H1 (cell line): ENCODE data around the gene SMPX. TPM values are rescaled to one million over a fixed set of nuclear protein-coding genes. Genes with fewer than 3 reads are reported as not detected.

ENCODE experiments used
- CTCF ChIA-PET: fragments of 300-600 bp; sonication (Branson Sonifier 250); formaldehyde crosslinking; loops from one replicate; lab custom pipeline; 2021; ENCODE audit not compliant: partially characterized antibody; lab: Charles Lee
- POLR2A ChIA-PET: fragments of 300-600 bp; sonication (Branson Sonifier 250); formaldehyde crosslinking; loops from one replicate; lab custom pipeline; 2021; ENCODE audit warnings: inconsistent platforms; ENCODE audit not compliant: partially characterized antibody; lab: Charles Lee
- DNase-seq, 2 experiments: peaks; one replicate each; pipeline versions ENCODE4 v3.0.0 to v3.0.0-alpha.2; 2010 to 2022; ENCODE audit warnings: low spot score in 2 of 2, low read depth in 1 of 2, mixed read lengths in 1 of 2
- FAIRE-seq: peaks from 2 replicates; lab custom pipeline; 2011; peaks lifted over from hg19 to GRCh38; lab: Jason Lieb, UNC
- H2AFZ ChIP-seq: 2 replicates; pipeline ENCODE4 v1.8.1; 2012; ENCODE audit warnings: low read length, inconsistent platforms
- H2AK5ac ChIP-seq: 2 replicates; pipeline ENCODE4 v1.6.1; 2013; ENCODE audit warnings: low read depth, low read length
- H2BK120ac ChIP-seq: replicated peaks from 2 replicates; pipeline ENCODE3; 2013; ENCODE audit warnings: low read depth, low read length, inconsistent platforms
- H2BK12ac ChIP-seq: 2 replicates; pipeline ENCODE4 v1.6.1; 2013; ENCODE audit warnings: low read depth, low read length
- H2BK15ac ChIP-seq: 2 replicates; pipeline ENCODE4 v1.6.1; 2013; ENCODE audit warnings: low read length
- H2BK20ac ChIP-seq: 2 replicates; pipeline ENCODE4 v1.6.1; 2013; ENCODE audit warnings: low read length
- H2BK5ac ChIP-seq: 2 replicates; pipeline ENCODE4 v1.6.1; 2013; ENCODE audit warnings: low read depth, low read length
- H3K14ac ChIP-seq: 2 replicates; pipeline ENCODE4 v1.6.1; 2013; ENCODE audit warnings: inconsistent platforms; ENCODE audit not compliant: insufficient read length
- H3K18ac ChIP-seq: 2 replicates; pipeline ENCODE4 v1.6.1; 2013; ENCODE audit warnings: low read length; ENCODE audit errors: extremely low read depth
- H3K23ac ChIP-seq: 2 replicates; pipeline ENCODE4 v1.6.1; 2013; ENCODE audit warnings: inconsistent platforms; ENCODE audit not compliant: insufficient read length
- H3K23me2 ChIP-seq: 2 replicates; pipeline ENCODE4 v1.6.1; 2013; ENCODE audit warnings: low read depth, low read length
- H3K27ac ChIP-seq: 2 replicates; pipeline ENCODE4 v1.6.1; 2011; ENCODE audit warnings: low read depth, low read length, inconsistent platforms
- H3K27me3 ChIP-seq, 4 experiments: replicated peaks in 1 of 4; 1 replicate in 1 of 4; 2 replicates in 3 of 4; pipeline versions ENCODE4 v1.6.1 to v1.8.1; 2011 to 2013; ENCODE audit warnings: low read length in 3 of 4, mild to moderate bottlenecking in 3 of 4, inconsistent platforms in 2 of 4, mixed read lengths in 2 of 4, moderate library complexity in 1 of 4; ENCODE audit not compliant: control insufficient read depth in 3 of 4, insufficient read depth in 3 of 4; ENCODE audit errors: extremely low read depth in 1 of 4
- H3K36me3 ChIP-seq, 4 experiments: 2 replicates each; pipeline versions ENCODE4 v1.6.1 to v1.8.1; 2011 to 2013; ENCODE audit warnings: mild to moderate bottlenecking in 4 of 4, low read length in 3 of 4, moderate library complexity in 2 of 4, control low read depth in 1 of 4, inconsistent platforms in 1 of 4; ENCODE audit not compliant: insufficient read depth in 4 of 4, control insufficient read depth in 2 of 4
- H3K4ac ChIP-seq: replicated peaks from 2 replicates; pipeline ENCODE3; 2013; ENCODE audit warnings: low read length, low read depth, mixed read lengths, inconsistent platforms; ENCODE audit not compliant: insufficient read length
- H3K4me1 ChIP-seq, 4 experiments: replicated peaks in 1 of 4; 1 replicate in 1 of 4; 2 replicates in 3 of 4; pipeline versions ENCODE4 v1.6.1 to v1.8.1; 2011 to 2013; ENCODE audit warnings: low read length in 3 of 4, inconsistent platforms in 2 of 4, mixed read lengths in 1 of 4; ENCODE audit not compliant: insufficient read depth in 4 of 4, control insufficient read depth in 3 of 4
- H3K4me2 ChIP-seq, 2 experiments: 2 replicates each; pipeline versions ENCODE4 v1.6.1 to v1.8.1; 2011 to 2013; ENCODE audit warnings: low read depth in 2 of 2, low read length in 2 of 2, control low read depth in 1 of 2, inconsistent platforms in 1 of 2, mild to moderate bottlenecking in 1 of 2; ENCODE audit not compliant: insufficient read depth in 1 of 2
- H3K4me3 ChIP-seq, 4 experiments: fragments of 200-600, 300-600 bp in 1 of 4; sonication (generic), shearing (Covaris generic), sonication (Bioruptor Twin) in 1 of 4; 2 replicates each; pipeline versions ENCODE4 v1.5.1 to v1.8.1; 2011 to 2016; ENCODE audit warnings: low read length in 4 of 4, low read depth in 3 of 4, control low read depth in 2 of 4, inconsistent platforms in 2 of 4, mild to moderate bottlenecking in 2 of 4, mixed read lengths in 1 of 4, moderate library complexity in 1 of 4; ENCODE audit not compliant: insufficient read depth in 2 of 4; ENCODE audit errors: extremely low read depth in 1 of 4
- H3K56ac ChIP-seq: replicated peaks from 2 replicates; pipeline ENCODE3; 2013; ENCODE audit warnings: low read depth, mild to moderate bottlenecking, mixed read lengths, low read length, inconsistent platforms; ENCODE audit not compliant: insufficient read length
- H3K79me1 ChIP-seq: 2 replicates; pipeline ENCODE4 v1.6.1; 2013; ENCODE audit warnings: low read depth, low read length, control low read depth
- H3K79me2 ChIP-seq, 2 experiments: 2 replicates each; pipeline versions ENCODE4 v1.6.1 to v1.8.1; 2012 to 2013; ENCODE audit warnings: low read length in 2 of 2, mild to moderate bottlenecking in 2 of 2, inconsistent platforms in 1 of 2; ENCODE audit not compliant: insufficient read depth in 2 of 2, control insufficient read depth in 1 of 2
- H3K9ac ChIP-seq, 4 experiments: replicated peaks in 1 of 4; 1 replicate in 1 of 4; 2 replicates in 3 of 4; pipeline versions ENCODE4 v1.6.1 to v1.8.1; 2011 to 2013; ENCODE audit warnings: low read depth in 3 of 4, low read length in 3 of 4, control low read depth in 2 of 4, mild to moderate bottlenecking in 2 of 4, moderate library complexity in 2 of 4, inconsistent platforms in 1 of 4; ENCODE audit errors: extremely low read depth in 1 of 4
- H3K9me3 ChIP-seq, 2 experiments: 2 replicates each; pipeline versions ENCODE4 v1.6.1 to v1.8.1; 2012 to 2013; ENCODE audit warnings: mild to moderate bottlenecking in 2 of 2, moderate library complexity in 2 of 2, control low read depth in 1 of 2, inconsistent platforms in 1 of 2, low read depth in 1 of 2, low read length in 1 of 2, mixed read lengths in 1 of 2; ENCODE audit not compliant: insufficient read depth in 2 of 2
- H4K20me1 ChIP-seq, 2 experiments: replicated peaks in 1 of 2; 2 replicates each; pipeline versions ENCODE3 to v1.8.1; 2011 to 2013; ENCODE audit warnings: inconsistent platforms in 2 of 2, low read length in 2 of 2, mild to moderate bottlenecking in 1 of 2; ENCODE audit not compliant: insufficient read depth in 2 of 2, control insufficient read depth in 1 of 2
- H4K5ac ChIP-seq: 2 replicates; pipeline ENCODE4 v1.6.1; 2013; ENCODE audit warnings: low read length, low read depth, mixed read lengths, inconsistent platforms; ENCODE audit not compliant: insufficient read length
- H4K8ac ChIP-seq: 2 replicates; pipeline ENCODE4 v1.8.0; 2013; ENCODE audit warnings: mild to moderate bottlenecking, moderate library complexity, low read length, inconsistent platforms; ENCODE audit not compliant: insufficient read depth; ENCODE audit errors: extremely low read depth
- H4K91ac ChIP-seq: replicated peaks from 2 replicates; pipeline ENCODE3; 2013; ENCODE audit warnings: low read length, mixed read lengths, inconsistent platforms; ENCODE audit not compliant: insufficient read length
- CTBP2 ChIP-seq: IDR thresholded peaks from 2 replicates; pipeline ENCODE4 v1.7.0; 2011; ENCODE audit warnings: borderline replicate concordance, mild to moderate bottlenecking, moderate library complexity, mixed read lengths, low read length; ENCODE audit not compliant: insufficient read depth, insufficient read length
- GTF2F1 ChIP-seq: IDR thresholded peaks from 2 replicates; pipeline ENCODE4 v1.6.1; 2012; ENCODE audit warnings: low read depth, low read length, improper control_type of control experiment, borderline replicate concordance
- JUND ChIP-seq: IDR thresholded peaks from 2 replicates; pipeline ENCODE4 v1.6.1; 2011; ENCODE audit warnings: mild to moderate bottlenecking, improper control_type of control experiment, low read length
- PHF8 ChIP-seq: fragments of 200-600 bp; sonication (generic); conservative IDR thresholded peaks from 2 replicates; pipeline ENCODE4 v1.7.1; 2012; ENCODE audit warnings: low read depth, mild to moderate bottlenecking, inconsistent platforms, low read length, moderate library complexity
- POLR2AphosphoS5 ChIP-seq: IDR thresholded peaks from 2 replicates; pipeline ENCODE4 v1.6.1; 2011; ENCODE audit warnings: low read depth, low read length
- RFX5 ChIP-seq: IDR thresholded peaks from 2 replicates; pipeline ENCODE4 v1.6.1; 2011; ENCODE audit warnings: low read depth, low read length, improper control_type of control experiment, borderline replicate concordance
- SP1 ChIP-seq: IDR thresholded peaks from 2 replicates; pipeline ENCODE4 v1.6.1; 2011; ENCODE audit warnings: low read depth, low read length
- SP2 ChIP-seq: IDR thresholded peaks from 2 replicates; pipeline ENCODE4 v1.6.1; 2012; ENCODE audit warnings: mild to moderate bottlenecking, low read length, inconsistent platforms
- TCF12 ChIP-seq: IDR thresholded peaks from 2 replicates; pipeline ENCODE4 v1.6.1; 2011; ENCODE audit warnings: low read depth, mild to moderate bottlenecking, low read length
- TEAD4 ChIP-seq: IDR thresholded peaks from 2 replicates; pipeline ENCODE4 v1.6.1; 2012; ENCODE audit warnings: low read depth, low read length, inconsistent platforms, mixed read lengths
- ZNF274 ChIP-seq: IDR thresholded peaks from 2 replicates; pipeline ENCODE4 v1.7.0; 2012; ENCODE audit warnings: low read length, borderline replicate concordance; ENCODE audit errors: extremely low read depth
- WGBS, 2 experiments: shearing (Covaris generic) in 1 of 2; methylation state at CpG; one replicate each; pipeline versions ENCODE4 v1.1.6 to v1.1.7; 2013 to 2015; ENCODE audit warnings: low lambda C conversion rate in 2 of 2, mixed read lengths in 2 of 2, inconsistent platforms in 1 of 2, low coverage in 1 of 2, missing lambda C conversion rate in 1 of 2; ENCODE audit not compliant: insufficient replicate concordance in 2 of 2, insufficient coverage in 1 of 2, insufficient read length in 1 of 2; ENCODE audit errors: extremely low coverage in 1 of 2, missing lambda C conversion rate in 1 of 2; 5-methylcytosine and 5-hydroxymethylcytosine counted together
- polyA plus RNA-seq, 7 experiments: library from polyadenylated mRNA; depleted of rRNA in 3 of 7; stranded (reverse) in 5 of 7; unstranded in 2 of 7; fragments of >200 nt in 5 of 7; fragments of 200-250 nt in 2 of 7; gene quantifications; 1 replicate in 5 of 7; 2 replicates in 1 of 7; 4 replicates in 1 of 7; pipeline versions ENCODE4 v1.2.1 to v1.2.3, GENCODE V29; 2011 to 2013; ENCODE audit warnings: missing spikeins in 2 of 7, mixed read lengths in 2 of 7
- total RNA-seq: library from RNA; stranded (reverse); fragmentation: NEBNext Ultra II Directional; extraction: Animal tissue kit (Norgen Biotek cat#: 25700); gene quantifications from 2 replicates; pipeline ENCODE4 v1.2.1, GENCODE V29; 2021
- TF ChIP-seq, protein P1 (sequence below), 3 experiments: IDR thresholded peaks; 1 replicate in 2 of 3; 2 replicates in 1 of 3; pipeline versions ENCODE4 v1.5.1 to v1.6.1; 2011; ENCODE audit warnings: low read length in 3 of 3, mild to moderate bottlenecking in 3 of 3, inconsistent platforms in 2 of 3, low read depth in 1 of 3, moderate library complexity in 1 of 3; ENCODE audit not compliant: insufficient read depth in 1 of 3; ENCODE audit errors: control extremely low read depth in 1 of 3

The SMPX gene
- total and polyA plus RNA-seq, 2 of the 8 experiments (the other 6 are each of a cell fraction or from before 2014, with no cell fraction given), result not detected

DNA sequence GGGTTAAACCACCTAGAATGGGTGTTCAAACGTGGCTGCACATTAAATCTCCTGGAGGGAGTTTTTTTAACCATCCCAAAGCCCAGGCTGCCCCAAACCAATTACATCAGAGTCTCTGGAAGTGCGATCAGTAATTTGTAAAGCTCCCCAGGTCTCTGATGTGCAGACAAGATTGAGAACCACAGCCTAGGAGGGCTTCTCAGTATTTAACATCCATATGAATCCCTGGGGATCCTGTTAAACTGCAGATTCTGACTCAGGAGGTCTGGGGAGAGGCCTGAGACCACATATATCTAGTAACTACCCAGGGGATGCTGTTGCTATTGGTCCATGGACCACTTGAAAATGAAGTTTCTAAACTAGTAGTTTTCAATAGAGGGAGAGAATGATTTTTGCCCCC is 42.6 kb downstream of the SMPX start:
- Histone ChIP-seq H2BK15ac (no peak overlapping the region), H3K4me3 (no peak overlapping the region), H3K56ac (no peak overlapping the region), H3K27me3 (no peaks in the 10 kb centered on the region), H2BK5ac (no peak overlapping the region), H2BK120ac (no peak overlapping the region), H3K4ac (no peak overlapping the region), H3K14ac (no peak overlapping the region), H3K79me1 (no peaks in the 10 kb centered on the region), H4K20me1 (no peaks in the 10 kb centered on the region), H4K8ac (no peak overlapping the region), H3K79me2 (no peaks in the 10 kb centered on the region), H3K9ac (no peak overlapping the region), H2BK12ac (no peak overlapping the region), H3K27ac (no peak overlapping the region), H2AFZ (no peak overlapping the region), H3K23ac (no peak overlapping the region), H3K9me3 (no peaks in the 10 kb centered on the region), H4K91ac (no peak overlapping the region), H2AK5ac (no peak overlapping the region), H3K23me2 (no peaks in the 10 kb centered on the region), H3K4me2 (no peak overlapping the region), H3K18ac (no peak overlapping the region), H2BK20ac (no peak overlapping the region), H3K36me3 (no peaks in the 10 kb centered on the region), H4K5ac (no peak overlapping the region), H3K4me1 (no peaks in the 10 kb centered on the region)
- ChIA-PET POLR2A (interaction anchor here (1.1 kb wide), 1 partner anchor 10 kb away, joined by 3 read pairs; no protein-coding TSS in a partner anchor), CTCF (interaction anchor here (0.7 to 1.3 kb wide), 2 partner anchors 11 to 570 kb away, joined by 3 to 4 read pairs; no protein-coding TSS in a partner anchor)
- WGBS, 2 experiments, result 75% methylated on average over 2 of the region's 2 CpGs; no CpG with 5 or more reads in 1 of the 2 experiments
- DNase-seq (no peak), FAIRE-seq (no peak)
- TF ChIP-seq PHF8 (no peak), ZNF274 (no peak), SP1 (no peak), TCF12 (no peak), TEAD4 (no peak), SP2 (no peak), GTF2F1 (no peak), RFX5 (no peak), CTBP2 (no peak), JUND (no peak), POLR2AphosphoS5 (no peak)
- TF ChIP-seq, protein P1, sequence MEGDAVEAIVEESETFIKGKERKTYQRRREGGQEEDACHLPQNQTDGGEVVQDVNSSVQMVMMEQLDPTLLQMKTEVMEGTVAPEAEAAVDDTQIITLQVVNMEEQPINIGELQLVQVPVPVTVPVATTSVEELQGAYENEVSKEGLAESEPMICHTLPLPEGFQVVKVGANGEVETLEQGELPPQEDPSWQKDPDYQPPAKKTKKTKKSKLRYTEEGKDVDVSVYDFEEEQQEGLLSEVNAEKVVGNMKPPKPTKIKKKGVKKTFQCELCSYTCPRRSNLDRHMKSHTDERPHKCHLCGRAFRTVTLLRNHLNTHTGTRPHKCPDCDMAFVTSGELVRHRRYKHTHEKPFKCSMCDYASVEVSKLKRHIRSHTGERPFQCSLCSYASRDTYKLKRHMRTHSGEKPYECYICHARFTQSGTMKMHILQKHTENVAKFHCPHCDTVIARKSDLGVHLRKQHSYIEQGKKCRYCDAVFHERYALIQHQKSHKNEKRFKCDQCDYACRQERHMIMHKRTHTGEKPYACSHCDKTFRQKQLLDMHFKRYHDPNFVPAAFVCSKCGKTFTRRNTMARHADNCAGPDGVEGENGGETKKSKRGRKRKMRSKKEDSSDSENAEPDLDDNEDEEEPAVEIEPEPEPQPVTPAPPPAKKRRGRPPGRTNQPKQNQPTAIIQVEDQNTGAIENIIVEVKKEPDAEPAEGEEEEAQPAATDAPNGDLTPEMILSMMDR (IDR thresholded peaks at IDR 0.05; ENCODE audit: control extremely low read depth in 1 of 3, insufficient read depth in 1 of 3, low read depth in 1 of 3, low read length in 3 of 3), result no peak
